ACC112 (cell line): ENCODE measurements around the gene L3HYPDH.
A peak's percentile ranks its signal among the peaks of the same experiment; 100 is the strongest.

Experiments used
- H2AFZ ChIP-seq: fragments of 200-600 bp; sonication (generic); one replicate; pipeline ENCODE4 v1.6.0; 2017; ENCODE audit warnings: antibody characterized with exemption, low read length; ENCODE audit not compliant: unreplicated experiment
- H3K27ac ChIP-seq: fragments of 200-600 bp; sonication (generic); 2 replicates; pipeline ENCODE4 v1.5.1; 2014; ENCODE audit warnings: low read depth, mild to moderate bottlenecking, antibody characterized with exemption, low read length, moderate library complexity
- H3K27me3 ChIP-seq: fragments of 200-600 bp; sonication (generic); 2 replicates; pipeline ENCODE4 v1.6.1; 2014; ENCODE audit warnings: mild to moderate bottlenecking, antibody characterized with exemption, low read length, moderate library complexity, mixed read lengths; ENCODE audit not compliant: insufficient read depth
- H3K36me3 ChIP-seq: fragments of 200-600 bp; sonication (generic); 2 replicates; pipeline ENCODE4 v1.6.1; 2016; ENCODE audit warnings: mild to moderate bottlenecking, antibody characterized with exemption, low read length, moderate library complexity, mixed read lengths; ENCODE audit not compliant: insufficient read depth
- H3K4me1 ChIP-seq: fragments of 200-600 bp; sonication (generic); one replicate; pipeline ENCODE4 v1.6.1; 2016; ENCODE audit warnings: low read length, mixed read lengths; ENCODE audit not compliant: insufficient read depth, unreplicated experiment, control insufficient read depth
- H3K4me3 ChIP-seq: fragments of 200-600 bp; sonication (generic); 2 replicates; pipeline ENCODE4 v1.5.1; 2014; ENCODE audit warnings: mild to moderate bottlenecking, low read depth, low read length
- H3K79me2 ChIP-seq: fragments of 200-600 bp; sonication (generic); one replicate; pipeline ENCODE4 v1.6.0; 2016; ENCODE audit warnings: low read length; ENCODE audit not compliant: control insufficient read depth, unreplicated experiment, insufficient read depth

The L3HYPDH gene

GRCh38 chr14:59507063-59507751, 23.0 kb upstream of the L3HYPDH start:
- Histone ChIP-seq H3K4me3 (no peak overlapping the region), H3K27me3 (peaks cover 10% of the 10 kb centered on the region; the same call in 1 of the 2 replicates), H3K36me3 (peaks cover 4% of the 10 kb centered on the region; the same call in 1 of the 2 replicates), H3K79me2 (no peaks in the 10 kb centered on the region), H3K4me1 (peaks cover 4% of the 10 kb centered on the region), H3K27ac (no peak overlapping the region), H2AFZ (no peak overlapping the region)

GRCh38 chr14:59503256-59503655, 19.0 kb upstream of the L3HYPDH start:
- H3K4me3 ChIP-seq, result no peak overlapping the region
- H2AFZ ChIP-seq, result no peak overlapping the region
- no peaks in the 10 kb centered on the region for H3K79me2 ChIP-seq
- no peaks in the 10 kb centered on the region for H3K27me3 ChIP-seq
- H3K36me3 ChIP-seq, result peaks cover 9% of the 10 kb centered on the region
- H3K27ac ChIP-seq, result no peak overlapping the region
- no peaks in the 10 kb centered on the region for H3K4me1 ChIP-seq

DNA sequence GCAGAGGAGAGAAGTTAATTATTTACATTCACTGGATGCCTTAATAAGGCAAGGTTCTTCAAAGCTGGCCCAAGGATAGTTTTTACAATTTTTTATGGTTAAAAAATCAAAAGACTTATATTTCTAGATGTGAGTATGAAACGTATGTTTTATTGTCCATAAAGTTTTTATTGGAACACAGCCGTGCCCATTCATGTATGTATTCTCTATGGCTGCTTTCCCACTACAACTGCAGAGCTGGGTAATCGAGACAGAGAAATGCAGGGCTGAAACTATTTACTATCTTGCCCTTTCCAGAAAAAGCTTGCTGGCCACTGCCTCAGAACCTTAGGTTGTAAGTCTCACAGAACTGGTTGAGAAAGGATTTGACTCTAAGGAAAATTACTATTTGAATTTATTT, 16.5 kb upstream of the L3HYPDH start:
- Histone ChIP-seq H3K79me2 (no peaks in the 10 kb centered on the region), H3K27me3 (no peaks in the 10 kb centered on the region), H3K36me3 (peaks cover 10% of the 10 kb centered on the region), H3K4me3 (no peak overlapping the region), H3K27ac (no peak overlapping the region), H2AFZ (no peak overlapping the region), H3K4me1 (no peaks in the 10 kb centered on the region)

- no peaks in the 10 kb centered on the region for H3K27me3 ChIP-seq
These were observed 8.2 kb upstream of the L3HYPDH start for GRCh38 chr14:59492384-59492783.

GRCh38 chr14:59490756-59491155, 6.5 kb upstream of the L3HYPDH start:
- Histone ChIP-seq H3K79me2 (peaks cover 19% of the 10 kb centered on the region), H3K4me1 (no peaks in the 10 kb centered on the region), H3K27ac (no peak overlapping the region), H3K36me3 (peaks cover 51% of the 10 kb centered on the region), H3K4me3 (no peak overlapping the region), H2AFZ (no peak overlapping the region), H3K27me3 (no peaks in the 10 kb centered on the region)

More at GRCh38 chr14:59492384-59492783, 8.2 kb upstream of the L3HYPDH start:
- Histone ChIP-seq H3K4me1 (no peaks in the 10 kb centered on the region), H3K4me3 (no peak overlapping the region), H3K27ac (no peak overlapping the region), H3K79me2 (peaks cover 9% of the 10 kb centered on the region), H3K36me3 (peaks cover 51% of the 10 kb centered on the region), H2AFZ (no peak overlapping the region)

- Histone ChIP-seq H3K27me3 (no peaks in the 10 kb centered on the region), H3K79me2 (peaks cover 77% of the 10 kb centered on the region), H3K36me3 (peaks cover 28% of the 10 kb centered on the region), H2AFZ (peak overlapping the region; percentile 61), H3K4me1 (peaks cover 24% of the 10 kb centered on the region), H3K4me3 (peak overlapping the region; percentile 100), H3K27ac (peak overlapping the region; percentile 97)
These were observed 499 bp upstream of the L3HYPDH start for GRCh38 chr14:59484639-59485175.

GRCh38 chr14:59483363-59483762, 845 bp downstream of the L3HYPDH start:
- Histone ChIP-seq H3K27me3 (no peaks in the 10 kb centered on the region), H2AFZ (peak overlapping the region; percentile 73), H3K36me3 (peaks cover 26% of the 10 kb centered on the region), H3K4me3 (peak overlapping the region; percentile 100), H3K4me1 (peaks cover 24% of the 10 kb centered on the region), H3K79me2 (peaks cover 88% of the 10 kb centered on the region), H3K27ac (peak overlapping the region; percentile 97)

DNA sequence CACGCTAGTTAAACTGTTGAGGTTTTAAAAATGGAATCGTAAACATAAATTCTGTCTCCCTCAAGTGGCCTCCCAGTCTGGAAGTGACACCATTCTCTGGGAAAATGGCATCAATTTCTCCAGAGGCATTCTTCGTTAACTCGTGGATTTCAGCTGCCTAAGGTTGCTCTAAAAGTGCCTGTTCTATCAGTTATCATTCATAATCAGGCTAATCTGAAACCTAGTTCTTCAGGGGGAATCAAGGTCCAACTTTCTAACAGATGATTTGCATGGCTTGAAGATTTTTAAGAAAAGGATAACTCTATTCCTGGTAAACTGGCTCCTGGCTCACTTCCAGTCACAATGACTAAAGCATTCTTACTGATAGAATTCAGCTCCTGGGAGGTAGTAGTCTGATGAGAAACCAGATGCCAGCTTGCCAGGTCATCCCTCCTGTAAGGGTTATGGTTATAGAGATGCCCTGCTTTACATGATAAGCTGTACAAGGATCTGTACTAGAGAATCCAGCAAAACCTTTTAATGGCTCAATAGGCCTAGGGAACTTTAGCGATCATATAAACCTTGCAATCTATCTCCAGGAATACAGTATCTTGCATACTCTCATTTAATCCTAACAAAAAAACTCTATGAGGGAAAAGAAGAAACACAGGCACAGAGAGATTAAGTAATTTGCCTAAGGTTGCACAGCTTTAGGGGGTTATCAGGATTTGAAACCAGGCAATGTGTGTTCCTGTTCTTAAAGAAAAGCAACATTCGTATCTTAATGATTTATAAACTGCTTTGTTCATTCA, 1.5 kb downstream of the L3HYPDH start:
- Histone ChIP-seq H3K4me1 (peaks cover 24% of the 10 kb centered on the region), H3K27me3 (no peaks in the 10 kb centered on the region), H2AFZ (no peak overlapping the region), H3K79me2 (peaks cover 85% of the 10 kb centered on the region), H3K36me3 (peaks cover 20% of the 10 kb centered on the region), H3K4me3 (peak overlapping the region; percentile 100), H3K27ac (peak overlapping the region; percentile 97)

- peaks cover 20% of the 10 kb centered on the region for H3K36me3 ChIP-seq
- H2AFZ ChIP-seq, result no peak overlapping the region
- H3K4me3 ChIP-seq, result peak overlapping the region; percentile 100
- peak overlapping the region; percentile 97 for H3K27ac ChIP-seq
- no peaks in the 10 kb centered on the region for H3K27me3 ChIP-seq
- peaks cover 25% of the 10 kb centered on the region for H3K4me1 ChIP-seq
- H3K79me2 ChIP-seq, result peaks cover 85% of the 10 kb centered on the region
These were observed 2.2 kb downstream of the L3HYPDH start for GRCh38 chr14:59481871-59482540.

GRCh38 chr14:59481407-59481806, 2.8 kb downstream of the L3HYPDH start:
- H3K36me3 ChIP-seq, result peaks cover 26% of the 10 kb centered on the region
- no peaks in the 10 kb centered on the region for H3K27me3 ChIP-seq
- H3K79me2 ChIP-seq, result peaks cover 89% of the 10 kb centered on the region
- H3K4me3 ChIP-seq, result peak overlapping the region; percentile 100
- peaks cover 29% of the 10 kb centered on the region for H3K4me1 ChIP-seq
- H3K27ac ChIP-seq, result peak overlapping the region; percentile 97
- H2AFZ ChIP-seq, result no peak overlapping the region
